ENCODE measurements around the gene SGIP1.

SGIP1 gene

DNA sequence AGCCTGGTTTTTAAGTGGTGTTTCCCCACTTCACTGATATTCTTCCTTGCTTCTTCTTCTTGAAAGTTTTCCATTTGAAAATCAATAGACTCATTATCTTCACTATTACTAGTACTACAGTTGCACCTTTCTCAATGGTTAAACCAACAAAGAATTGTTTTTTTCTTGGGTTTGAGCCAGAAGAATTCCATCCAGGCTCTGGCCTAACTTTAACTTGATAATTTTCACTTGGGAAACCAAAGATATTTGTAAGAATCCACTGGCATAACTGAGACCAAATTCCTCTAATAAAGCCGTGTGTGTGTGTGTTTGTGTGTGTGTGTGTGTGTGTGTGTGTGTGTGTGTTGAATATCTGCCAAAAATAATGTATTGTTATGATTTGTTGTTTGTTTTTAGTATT is 103.2 kb downstream of the SGIP1 start:
- no peak for DNase-seq (ENCODE audit: low spot score)
- TF ChIP-seq, protein P1, sequence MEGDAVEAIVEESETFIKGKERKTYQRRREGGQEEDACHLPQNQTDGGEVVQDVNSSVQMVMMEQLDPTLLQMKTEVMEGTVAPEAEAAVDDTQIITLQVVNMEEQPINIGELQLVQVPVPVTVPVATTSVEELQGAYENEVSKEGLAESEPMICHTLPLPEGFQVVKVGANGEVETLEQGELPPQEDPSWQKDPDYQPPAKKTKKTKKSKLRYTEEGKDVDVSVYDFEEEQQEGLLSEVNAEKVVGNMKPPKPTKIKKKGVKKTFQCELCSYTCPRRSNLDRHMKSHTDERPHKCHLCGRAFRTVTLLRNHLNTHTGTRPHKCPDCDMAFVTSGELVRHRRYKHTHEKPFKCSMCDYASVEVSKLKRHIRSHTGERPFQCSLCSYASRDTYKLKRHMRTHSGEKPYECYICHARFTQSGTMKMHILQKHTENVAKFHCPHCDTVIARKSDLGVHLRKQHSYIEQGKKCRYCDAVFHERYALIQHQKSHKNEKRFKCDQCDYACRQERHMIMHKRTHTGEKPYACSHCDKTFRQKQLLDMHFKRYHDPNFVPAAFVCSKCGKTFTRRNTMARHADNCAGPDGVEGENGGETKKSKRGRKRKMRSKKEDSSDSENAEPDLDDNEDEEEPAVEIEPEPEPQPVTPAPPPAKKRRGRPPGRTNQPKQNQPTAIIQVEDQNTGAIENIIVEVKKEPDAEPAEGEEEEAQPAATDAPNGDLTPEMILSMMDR (IDR thresholded peaks at IDR 0.05; ENCODE audit: extremely low read depth, missing control alignments) = no peak

DNA sequence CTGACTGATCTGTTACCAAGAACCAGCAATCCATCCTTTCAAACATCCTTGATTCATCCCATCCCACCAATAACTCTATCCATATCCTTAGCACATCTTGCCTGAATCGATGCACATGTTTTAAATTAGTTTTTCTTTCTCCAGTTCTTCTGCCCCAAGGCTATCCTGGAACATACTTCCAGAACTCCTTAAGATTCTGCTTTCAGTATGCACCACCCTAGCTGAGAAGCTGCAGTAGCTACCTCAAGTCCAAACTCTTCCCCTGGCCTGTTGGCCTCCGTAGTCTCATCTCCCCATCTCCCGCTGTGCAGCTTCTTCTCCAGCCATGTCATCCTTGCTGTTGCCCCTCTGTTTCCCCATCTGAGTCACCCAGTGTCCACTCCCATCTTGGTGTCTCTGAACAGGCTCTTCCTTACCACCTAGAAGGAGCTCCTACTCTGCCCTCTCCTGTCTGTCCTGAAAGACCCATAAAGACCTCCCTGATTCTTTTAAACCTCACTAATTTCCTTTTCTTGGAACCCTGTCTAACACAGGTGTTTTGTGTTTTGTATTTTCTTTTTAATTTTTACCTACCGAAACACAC is 108.0 kb downstream of the SGIP1 start:
- DNase-seq (ENCODE audit: low spot score) = no peak
- TF ChIP-seq, protein P1 (IDR thresholded peaks at IDR 0.05; ENCODE audit: extremely low read depth, missing control alignments) = no peak

DNA sequence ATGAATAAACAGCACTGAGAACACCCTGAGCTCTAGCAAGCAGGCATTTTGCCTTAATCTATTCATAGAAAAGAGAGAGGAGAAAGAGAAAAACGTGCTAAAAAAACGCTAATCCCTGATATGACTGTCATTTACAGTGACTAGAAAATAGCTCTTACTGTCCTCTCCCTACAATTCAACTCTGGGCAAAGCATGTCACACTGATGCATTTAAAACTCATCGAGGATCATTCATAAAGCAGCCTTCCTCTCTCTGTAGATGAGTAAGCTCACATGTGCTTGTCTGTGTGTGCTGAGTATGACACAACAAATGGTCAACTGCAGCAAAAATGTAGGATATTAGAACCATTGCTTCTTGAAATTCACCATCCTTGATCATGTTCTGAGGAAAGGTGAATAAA is 109.0 kb downstream of the SGIP1 start:
- DNase-seq (ENCODE audit: low spot score) = no peak
- TF ChIP-seq, protein P1 (IDR thresholded peaks at IDR 0.05; ENCODE audit: extremely low read depth, missing control alignments) = no peak

DNA sequence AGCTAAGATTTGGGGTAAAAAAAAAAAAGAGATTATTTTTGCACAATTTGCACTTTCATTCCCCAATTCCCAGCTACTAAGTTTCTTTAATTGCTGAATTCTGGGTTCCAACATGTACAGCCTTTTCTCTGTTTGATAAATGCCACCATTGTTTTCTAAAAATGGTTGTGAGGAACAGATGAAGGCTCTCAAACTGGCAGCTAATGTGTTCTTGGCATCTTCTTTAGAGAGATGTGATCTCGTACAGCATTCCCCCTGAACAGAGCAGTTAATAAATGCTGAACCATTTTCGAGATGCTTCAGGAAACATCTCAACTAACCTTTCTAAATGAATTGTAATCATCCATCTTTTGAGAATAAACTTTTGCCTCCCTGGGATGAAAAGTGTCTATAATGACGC is 110.4 kb downstream of the SGIP1 start:
- TF ChIP-seq, protein P1 (IDR thresholded peaks at IDR 0.05; ENCODE audit: extremely low read depth, missing control alignments) = no peak

DNA sequence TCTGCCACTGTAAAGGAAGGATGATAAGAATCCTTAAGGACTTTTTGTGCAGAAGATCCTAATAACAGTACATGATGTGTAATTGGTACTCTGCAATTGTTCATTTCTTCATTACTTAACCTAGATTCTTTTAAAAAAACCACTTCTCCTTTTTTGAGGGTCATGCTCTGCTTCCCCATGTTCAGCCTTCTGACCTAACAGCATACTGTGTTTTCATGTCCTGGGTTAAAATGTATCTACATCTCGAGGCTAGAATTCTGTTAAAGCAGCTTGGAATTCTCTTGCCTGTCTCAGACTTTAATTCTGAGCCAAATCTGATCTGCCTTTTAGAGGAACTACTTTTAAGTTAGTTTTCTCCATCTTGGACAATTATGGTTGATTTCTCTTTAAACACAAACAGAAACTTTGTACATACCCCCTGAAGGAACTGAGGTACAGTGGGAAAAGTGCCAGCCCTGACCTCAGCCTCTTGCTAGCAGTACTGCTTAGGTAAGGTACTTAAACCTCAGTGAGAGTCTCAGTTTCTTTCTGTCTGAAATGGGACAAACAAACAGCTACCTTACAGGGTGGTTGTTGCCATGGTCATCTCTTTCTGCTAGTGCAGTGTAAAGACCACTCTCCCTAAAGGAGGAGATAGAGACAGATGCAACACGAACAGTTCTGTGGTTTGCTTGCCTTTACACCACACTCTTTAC is 115.1 kb downstream of the SGIP1 start:
- TF ChIP-seq, protein P1 (IDR thresholded peaks at IDR 0.05; ENCODE audit: extremely low read depth, missing control alignments) = no peak
- DNase-seq (ENCODE audit: low spot score) = peak; percentile 13

More for the DNA sequence above, 110.4 kb downstream of the SGIP1 start:
- no peak for DNase-seq (ENCODE audit: low spot score)

DNA sequence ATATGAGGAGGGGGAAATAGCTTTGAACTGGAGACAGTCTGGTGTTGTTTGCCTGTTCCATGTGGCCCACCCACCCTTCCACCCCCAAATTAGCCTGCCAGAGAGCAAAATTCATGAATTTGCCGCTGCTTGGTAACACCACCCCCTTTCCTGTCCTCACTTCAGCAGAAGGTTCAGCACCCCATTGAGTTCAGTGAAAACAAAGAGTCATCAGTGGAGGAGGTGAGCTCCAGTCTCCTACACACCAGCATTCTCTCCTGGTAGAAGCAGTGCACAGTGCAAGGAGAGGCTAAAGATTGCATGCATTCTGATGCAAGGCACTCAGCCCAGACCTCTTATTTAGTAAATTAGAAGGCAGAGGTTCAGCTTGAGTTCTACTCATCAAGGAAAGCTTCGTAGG is 118.6 kb downstream of the SGIP1 start:
- DNase-seq (ENCODE audit: low spot score) = no peak
- TF ChIP-seq, protein P1 (IDR thresholded peaks at IDR 0.05; ENCODE audit: extremely low read depth, missing control alignments) = no peak

DNA sequence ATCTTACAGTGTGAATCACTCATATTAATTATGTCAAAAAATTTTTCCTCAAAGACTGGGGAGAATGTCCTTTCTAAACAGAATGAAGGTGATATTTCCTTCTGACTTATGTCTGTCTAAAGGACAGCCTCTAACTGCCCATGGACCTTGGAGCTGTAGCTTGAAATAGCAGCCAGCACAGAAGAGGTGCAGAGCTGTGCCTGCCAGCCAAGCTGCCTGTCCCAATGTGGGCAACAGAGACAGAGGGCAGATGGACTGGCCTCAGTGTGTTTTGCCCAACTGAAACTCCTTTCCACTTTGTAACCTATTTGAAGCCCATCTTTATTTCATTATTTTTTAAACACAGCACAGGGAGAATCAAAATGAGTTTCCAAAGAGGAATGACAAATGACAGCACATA is 120.7 kb downstream of the SGIP1 start:
- DNase-seq (ENCODE audit: low spot score) = no peak
- TF ChIP-seq, protein P1 (IDR thresholded peaks at IDR 0.05; ENCODE audit: extremely low read depth, missing control alignments) = no peak

Data from GM20000 (cell line).